ENCODE measurements around the gene DDHD1. TPM values are rescaled to one million over a fixed set of nuclear protein-coding genes. Genes with fewer than 3 reads are reported as not detected.

Gene DDHD1
- total RNA-seq, 1 experiment from 2014 or later = 10.6 TPM

DNA sequence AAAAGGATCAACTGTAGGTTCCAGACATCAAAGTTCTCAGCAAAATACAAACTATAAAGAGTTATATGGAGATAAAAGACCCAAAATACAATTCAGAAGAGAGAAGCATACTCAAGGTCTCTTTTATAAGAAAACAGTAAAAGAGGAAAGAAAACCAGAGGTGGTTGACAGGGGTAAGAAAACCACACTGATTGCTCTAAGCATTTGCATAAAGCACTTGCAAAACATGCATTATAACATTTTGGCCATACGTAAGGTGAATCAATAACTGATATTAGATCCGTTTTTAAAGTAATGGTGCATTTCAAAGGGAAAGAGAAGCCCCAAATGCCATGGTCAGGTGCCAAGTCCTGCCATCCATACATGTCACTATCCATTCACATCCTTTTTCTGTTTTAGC, 5.9 kb downstream of the DDHD1 start:
- no peaks in the 10 kb centered on the region for H3K4me1 ChIP-seq (ENCODE audit: control insufficient read depth, insufficient read depth, low read length)
- no peak overlapping the region for H3K27ac ChIP-seq (ENCODE audit: low read length)
- ChIA-PET POLR2A (no interaction called here), CTCF (no interaction called here)
- intact Hi-C loops (cut with micrococcal nuclease; ENCODE audit: unreplicated experiment) = no loop called here
- peaks cover 5% of the 10 kb centered on the region; the same call in 1 of the 2 replicates for H3K9me3 ChIP-seq (ENCODE audit: control insufficient read depth, insufficient read depth, low read depth, low read length)
- H3K36me3 ChIP-seq (ENCODE audit: control insufficient read depth, insufficient read depth, low read length) = no peaks in the 10 kb centered on the region; the same call in none of the 2 replicates
- in situ Hi-C loops (cut with HindIII; ENCODE audit: low pct_unique_long_range_greater_than_20kb, low sequenced_read_pairs) = no loop called here
- ATAC-seq (no peak), DNase-seq (ENCODE audit: low read depth, low spot score) (no peak)
- H3K27me3 ChIP-seq (ENCODE audit: control insufficient read depth, insufficient read depth, low read length) = no peaks in the 10 kb centered on the region
- H3K4me3 ChIP-seq (ENCODE audit: low read depth in 2 of 2, low read length in 2 of 2) = no peak overlapping the region
- TF ChIP-seq REST (IDR thresholded peaks at IDR 0.05; ENCODE audit: insufficient read depth in 1 of 2, low read depth in 2 of 2, low read length in 1 of 2) (no peak), SIN3A (IDR thresholded peaks at IDR 0.05; ENCODE audit: borderline replicate concordance, insufficient read depth, low read depth, low read length) (no peak), POLR2AphosphoS5 (IDR thresholded peaks at IDR 0.05; ENCODE audit: low read depth, low read length) (no peak), CTCF (IDR thresholded peaks at IDR 0.05) (no peak), TCF7L2 (IDR thresholded peaks at IDR 0.05; ENCODE audit: low read depth, low read length) (no peak)
- BruUV-seq (replicated peaks) = no TSS peak

- TF ChIP-seq POLR2AphosphoS5 (IDR thresholded peaks at IDR 0.05; ENCODE audit: low read depth, low read length) (no peak), SIN3A (IDR thresholded peaks at IDR 0.05; ENCODE audit: borderline replicate concordance, insufficient read depth, low read depth, low read length) (no peak), CTCF (IDR thresholded peaks at IDR 0.05) (no peak), REST (IDR thresholded peaks at IDR 0.05; ENCODE audit: insufficient read depth in 1 of 2, low read depth in 2 of 2, low read length in 1 of 2) (no peak), TCF7L2 (IDR thresholded peaks at IDR 0.05; ENCODE audit: low read depth, low read length) (no peak)
- Histone ChIP-seq H3K4me1 (ENCODE audit: control insufficient read depth, insufficient read depth, low read length) (no peaks in the 10 kb centered on the region), H3K27me3 (ENCODE audit: control insufficient read depth, insufficient read depth, low read length) (no peaks in the 10 kb centered on the region), H3K36me3 (ENCODE audit: control insufficient read depth, insufficient read depth, low read length) (no peaks in the 10 kb centered on the region; the same call in none of the 2 replicates), H3K4me3 (ENCODE audit: low read depth in 2 of 2, low read length in 2 of 2) (no peak overlapping the region), H3K9me3 (ENCODE audit: control insufficient read depth, insufficient read depth, low read depth, low read length) (peaks cover 6% of the 10 kb centered on the region; the same call in 1 of the 2 replicates), H3K27ac (ENCODE audit: low read length) (no peak overlapping the region)
- intact Hi-C loops (cut with micrococcal nuclease; ENCODE audit: unreplicated experiment) = no loop called here
- in situ Hi-C loops (cut with HindIII; ENCODE audit: low pct_unique_long_range_greater_than_20kb, low sequenced_read_pairs) = no loop called here
- ATAC-seq (no peak), DNase-seq (ENCODE audit: low read depth, low spot score) (no peak)
- no TSS peak for BruUV-seq (replicated peaks)
- ChIA-PET POLR2A (no interaction called here), CTCF (no interaction called here)
Observed at GRCh38 chr14:53146739-53147138, 6.4 kb downstream of the DDHD1 start.
